Measurements from ENCODE around the gene TH.

The TH gene

GRCh38 chr11:2131371-2132236 lies 40.0 kb downstream of the TH start:
- peaks cover 0 to 68% (median 18%) of the 10 kb centered on the region in 5 experiments for H3K27me3 ChIP-seq (replicated peaks in 2 of 5; ENCODE audit: control insufficient read depth in 4 of 5, insufficient read depth in 5 of 5, low read length in 4 of 5)
- 91% methylated on average over 23 of the region's 28 CpGs for WGBS (ENCODE audit: insufficient coverage)

GRCh38 chr11:2130881-2131352 lies 40.7 kb downstream of the TH start:
- H3K4me3 ChIP-seq (ENCODE audit: control insufficient read depth in 1 of 7, extremely low read depth in 1 of 7, insufficient read depth in 4 of 7, low read depth in 2 of 7, low read length in 6 of 7), result no peak overlapping the region
- no peak overlapping the region for H3K27ac ChIP-seq (ENCODE audit: insufficient read depth in 1 of 2, low read depth in 1 of 2, low read length in 2 of 2, poor library complexity in 1 of 2, severe bottlenecking in 2 of 2)
- DNase-seq, result no peak
- CTCF ChIA-PET, result interaction anchor here (0.6 to 1.5 kb wide), 2 partner anchors 21 to 331 kb away, joined by 4 to 6 read pairs; no protein-coding TSS in a partner anchor
- WGBS (ENCODE audit: insufficient coverage), result 91% methylated on average over 16 of the region's 18 CpGs
- POLR2A ChIA-PET, result no interaction called here
- H3K36me3 ChIP-seq (ENCODE audit: control insufficient read depth in 4 of 4, insufficient read depth in 4 of 4, low read length in 3 of 4), result no peaks in the 10 kb centered on the region
- H3K27me3 ChIP-seq (replicated peaks in 2 of 5; ENCODE audit: control insufficient read depth in 4 of 5, insufficient read depth in 5 of 5, low read length in 4 of 5), result peaks cover 0 to 61% (median 12%) of the 10 kb centered on the region in 5 experiments
- H3K9me3 ChIP-seq (ENCODE audit: control extremely low read depth in 1 of 5, control insufficient read depth in 4 of 5, insufficient read depth in 2 of 5, low read depth in 1 of 5, low read length in 4 of 5), result no peaks in the 10 kb centered on the region
- H3K4me1 ChIP-seq (ENCODE audit: control extremely low read depth in 1 of 4, control insufficient read depth in 4 of 4, insufficient read depth in 4 of 4, low read length in 3 of 4), result no peaks in the 10 kb centered on the region

More at GRCh38 chr11:2131371-2132236, 40.0 kb downstream of the TH start:
- no peak overlapping the region for H3K27ac ChIP-seq (ENCODE audit: insufficient read depth in 1 of 2, low read depth in 1 of 2, low read length in 2 of 2, poor library complexity in 1 of 2, severe bottlenecking in 2 of 2)
- H3K4me1 ChIP-seq (ENCODE audit: control extremely low read depth in 1 of 4, control insufficient read depth in 4 of 4, insufficient read depth in 4 of 4, low read length in 3 of 4), result no peaks in the 10 kb centered on the region
- no peaks in the 10 kb centered on the region for H3K9me3 ChIP-seq (ENCODE audit: control extremely low read depth in 1 of 5, control insufficient read depth in 4 of 5, insufficient read depth in 2 of 5, low read depth in 1 of 5, low read length in 4 of 5)
- CTCF ChIA-PET, result interaction anchor here (1.5 kb wide), 1 partner anchor 20 kb away, joined by 6 read pairs; no protein-coding TSS in a partner anchor
- H3K36me3 ChIP-seq (ENCODE audit: control insufficient read depth in 4 of 4, insufficient read depth in 4 of 4, low read length in 3 of 4), result no peaks in the 10 kb centered on the region
- no peak for DNase-seq
- H3K4me3 ChIP-seq (ENCODE audit: control insufficient read depth in 1 of 7, extremely low read depth in 1 of 7, insufficient read depth in 4 of 7, low read depth in 2 of 7, low read length in 6 of 7), result no peak overlapping the region
- POLR2A ChIA-PET, result no interaction called here

- no peaks in the 10 kb centered on the region for H3K9me3 ChIP-seq (ENCODE audit: control extremely low read depth in 1 of 5, control insufficient read depth in 4 of 5, insufficient read depth in 2 of 5, low read depth in 1 of 5, low read length in 4 of 5)
- peaks cover 0 to 50% (median 7%) of the 10 kb centered on the region in 5 experiments for H3K27me3 ChIP-seq (replicated peaks in 2 of 5; ENCODE audit: control insufficient read depth in 4 of 5, insufficient read depth in 5 of 5, low read length in 4 of 5)
- no peaks in the 10 kb centered on the region for H3K36me3 ChIP-seq (ENCODE audit: control insufficient read depth in 4 of 4, insufficient read depth in 4 of 4, low read length in 3 of 4)
- no peak for DNase-seq
- ChIA-PET CTCF (no interaction called here), POLR2A (no interaction called here)
- H3K27ac ChIP-seq (ENCODE audit: insufficient read depth in 1 of 2, low read depth in 1 of 2, low read length in 2 of 2, poor library complexity in 1 of 2, severe bottlenecking in 2 of 2), result no peak overlapping the region
- H3K4me3 ChIP-seq (ENCODE audit: control insufficient read depth in 1 of 7, extremely low read depth in 1 of 7, insufficient read depth in 4 of 7, low read depth in 2 of 7, low read length in 6 of 7), result no peak overlapping the region
- no peaks in the 10 kb centered on the region for H3K4me1 ChIP-seq (ENCODE audit: control extremely low read depth in 1 of 4, control insufficient read depth in 4 of 4, insufficient read depth in 4 of 4, low read length in 3 of 4)
- WGBS (ENCODE audit: insufficient coverage), result 99% methylated on average over 18 of the region's 25 CpGs
Observed at GRCh38 chr11:2129699-2130366, 41.8 kb downstream of the TH start.

GRCh38 chr11:2129308-2129698 lies 42.3 kb downstream of the TH start:
- CTCF ChIA-PET, result no interaction called here
- H3K4me3 ChIP-seq (ENCODE audit: control insufficient read depth in 1 of 7, extremely low read depth in 1 of 7, insufficient read depth in 4 of 7, low read depth in 2 of 7, low read length in 6 of 7), result no peak overlapping the region
- H3K27me3 ChIP-seq (replicated peaks in 2 of 5; ENCODE audit: control insufficient read depth in 4 of 5, insufficient read depth in 5 of 5, low read length in 4 of 5), result peaks cover 0 to 45% (median 5%) of the 10 kb centered on the region in 5 experiments
- WGBS (ENCODE audit: insufficient coverage), result 96% methylated on average over 16 of the region's 17 CpGs
- no peaks in the 10 kb centered on the region for H3K4me1 ChIP-seq (ENCODE audit: control extremely low read depth in 1 of 4, control insufficient read depth in 4 of 4, insufficient read depth in 4 of 4, low read length in 3 of 4)
- H3K27ac ChIP-seq (ENCODE audit: insufficient read depth in 1 of 2, low read depth in 1 of 2, low read length in 2 of 2, poor library complexity in 1 of 2, severe bottlenecking in 2 of 2), result no peak overlapping the region
- POLR2A ChIA-PET, result no interaction called here
- no peak for DNase-seq
- no peaks in the 10 kb centered on the region for H3K36me3 ChIP-seq (ENCODE audit: control insufficient read depth in 4 of 4, insufficient read depth in 4 of 4, low read length in 3 of 4)
- H3K9me3 ChIP-seq (ENCODE audit: control extremely low read depth in 1 of 5, control insufficient read depth in 4 of 5, insufficient read depth in 2 of 5, low read depth in 1 of 5, low read length in 4 of 5), result no peaks in the 10 kb centered on the region

- CTCF ChIA-PET, result no interaction called here
Observed at GRCh38 chr11:2128511-2129307, 42.9 kb downstream of the TH start.

GRCh38 chr11:2128130-2128510 lies 43.5 kb downstream of the TH start:
- ChIA-PET CTCF (no interaction called here), POLR2A (no interaction called here)
- no peaks in the 10 kb centered on the region for H3K36me3 ChIP-seq (ENCODE audit: control insufficient read depth in 4 of 4, insufficient read depth in 4 of 4, low read length in 3 of 4)
- no peak overlapping the region for H3K27ac ChIP-seq (ENCODE audit: insufficient read depth in 1 of 2, low read depth in 1 of 2, low read length in 2 of 2, poor library complexity in 1 of 2, severe bottlenecking in 2 of 2)
- no peak overlapping the region for H3K4me3 ChIP-seq (ENCODE audit: control insufficient read depth in 1 of 7, extremely low read depth in 1 of 7, insufficient read depth in 4 of 7, low read depth in 2 of 7, low read length in 6 of 7)
- peaks cover 0 to 33% (median 5%) of the 10 kb centered on the region in 5 experiments for H3K27me3 ChIP-seq (replicated peaks in 2 of 5; ENCODE audit: control insufficient read depth in 4 of 5, insufficient read depth in 5 of 5, low read length in 4 of 5)
- no peak for DNase-seq
- H3K4me1 ChIP-seq (ENCODE audit: control extremely low read depth in 1 of 4, control insufficient read depth in 4 of 4, insufficient read depth in 4 of 4, low read length in 3 of 4), result no peaks in the 10 kb centered on the region
- WGBS (ENCODE audit: insufficient coverage), result 93% methylated on average over 5 of the region's 7 CpGs
- no peaks in the 10 kb centered on the region for H3K9me3 ChIP-seq (ENCODE audit: control extremely low read depth in 1 of 5, control insufficient read depth in 4 of 5, insufficient read depth in 2 of 5, low read depth in 1 of 5, low read length in 4 of 5)

More at GRCh38 chr11:2128511-2129307, 42.9 kb downstream of the TH start:
- Histone ChIP-seq H3K9me3 (ENCODE audit: control extremely low read depth in 1 of 5, control insufficient read depth in 4 of 5, insufficient read depth in 2 of 5, low read depth in 1 of 5, low read length in 4 of 5) (no peaks in the 10 kb centered on the region), H3K4me1 (ENCODE audit: control extremely low read depth in 1 of 4, control insufficient read depth in 4 of 4, insufficient read depth in 4 of 4, low read length in 3 of 4) (no peaks in the 10 kb centered on the region), H3K4me3 (ENCODE audit: control insufficient read depth in 1 of 7, extremely low read depth in 1 of 7, insufficient read depth in 4 of 7, low read depth in 2 of 7, low read length in 6 of 7) (no peak overlapping the region), H3K27me3 (replicated peaks in 2 of 5; ENCODE audit: control insufficient read depth in 4 of 5, insufficient read depth in 5 of 5, low read length in 4 of 5) (peaks cover 0 to 39% (median 5%) of the 10 kb centered on the region in 5 experiments), H3K36me3 (ENCODE audit: control insufficient read depth in 4 of 4, insufficient read depth in 4 of 4, low read length in 3 of 4) (no peaks in the 10 kb centered on the region), H3K27ac (ENCODE audit: insufficient read depth in 1 of 2, low read depth in 1 of 2, low read length in 2 of 2, poor library complexity in 1 of 2, severe bottlenecking in 2 of 2) (no peak overlapping the region)
- 93% methylated on average over 12 of the region's 12 CpGs for WGBS (ENCODE audit: insufficient coverage)
- DNase-seq, result no peak
- POLR2A ChIA-PET, result no interaction called here

Measured in common myeloid progenitor, CD34-positive (primary cell).